ENCODE data around the gene EYA2.
A peak's percentile ranks its signal among the peaks of the same experiment; 100 is the strongest.

EYA2 gene

DNA sequence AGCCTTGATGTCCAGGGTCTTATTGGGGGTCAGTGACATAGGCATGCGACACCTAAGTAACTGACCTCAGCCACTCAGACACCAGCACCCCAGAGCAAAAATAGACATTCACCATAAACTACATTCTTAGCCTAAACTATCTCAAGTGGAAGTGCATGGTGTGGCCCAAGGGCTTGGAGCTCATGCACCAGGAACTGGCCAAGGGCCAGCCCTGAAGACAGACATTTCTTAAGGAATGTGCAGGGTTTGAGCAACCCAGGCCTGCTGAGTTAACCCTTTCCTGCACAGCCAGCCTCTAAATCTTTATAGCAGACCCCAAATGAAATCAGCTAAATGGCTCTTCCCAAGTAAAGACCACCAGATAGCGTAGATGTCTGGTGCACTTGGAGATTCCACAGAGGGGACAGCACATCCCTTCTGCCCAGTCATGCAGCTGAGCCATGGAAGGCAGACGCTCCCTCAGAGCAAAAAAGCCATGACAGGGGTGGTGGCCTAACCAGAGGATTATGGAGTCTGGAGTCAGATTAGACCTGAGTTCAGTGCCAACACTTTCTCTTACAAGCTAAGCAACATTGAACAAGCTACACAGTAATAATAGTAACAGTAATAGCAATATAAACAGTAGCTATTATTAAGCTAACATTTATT is 239.3 kb downstream of the EYA2 start:
- DNase-seq (ENCODE audit: extremely low read depth in 1 of 2, low read depth in 1 of 2), result no peak

- DNase-seq (ENCODE audit: extremely low read depth in 1 of 2, low read depth in 1 of 2), result no peak
Observed at GRCh38 chr20:47136782-47137181, 242.1 kb downstream of the EYA2 start.

DNA sequence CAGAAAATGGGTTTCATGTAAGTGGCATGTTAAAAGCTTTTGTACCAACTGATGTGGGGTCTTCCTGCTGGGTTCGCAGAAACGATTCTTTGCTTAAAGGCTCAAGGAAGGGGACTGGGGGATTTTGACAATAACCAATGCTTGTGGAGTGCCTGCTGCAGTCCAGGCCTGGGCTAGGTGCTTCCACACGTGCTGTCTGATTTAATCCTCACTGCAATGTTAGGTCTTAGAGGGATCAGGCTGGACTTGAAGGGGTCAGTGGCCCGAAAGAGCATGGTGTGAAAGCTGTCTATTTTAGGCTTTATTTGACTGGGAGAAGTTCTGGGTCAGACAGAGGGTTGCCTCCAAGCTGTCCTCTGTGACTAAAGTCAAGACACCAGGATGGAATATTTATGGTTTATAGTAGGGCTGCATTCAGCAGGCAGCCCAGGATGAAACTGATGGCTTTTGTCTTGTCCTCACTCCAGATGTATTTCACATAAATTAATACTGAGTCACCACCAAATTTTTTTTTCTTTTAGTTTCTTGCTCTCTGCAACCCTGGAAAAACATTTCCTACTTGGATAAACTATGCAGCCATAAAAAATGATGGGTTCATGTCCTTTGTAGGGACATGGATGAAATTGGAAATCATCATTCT is 242.7 kb downstream of the EYA2 start:
- no peak for DNase-seq (ENCODE audit: extremely low read depth in 1 of 2, low read depth in 1 of 2)

GRCh38 chr20:47139934-47140535 is 245.4 kb downstream of the EYA2 start:
- DNase-seq (ENCODE audit: extremely low read depth in 1 of 2, low read depth in 1 of 2), result no peak

DNA sequence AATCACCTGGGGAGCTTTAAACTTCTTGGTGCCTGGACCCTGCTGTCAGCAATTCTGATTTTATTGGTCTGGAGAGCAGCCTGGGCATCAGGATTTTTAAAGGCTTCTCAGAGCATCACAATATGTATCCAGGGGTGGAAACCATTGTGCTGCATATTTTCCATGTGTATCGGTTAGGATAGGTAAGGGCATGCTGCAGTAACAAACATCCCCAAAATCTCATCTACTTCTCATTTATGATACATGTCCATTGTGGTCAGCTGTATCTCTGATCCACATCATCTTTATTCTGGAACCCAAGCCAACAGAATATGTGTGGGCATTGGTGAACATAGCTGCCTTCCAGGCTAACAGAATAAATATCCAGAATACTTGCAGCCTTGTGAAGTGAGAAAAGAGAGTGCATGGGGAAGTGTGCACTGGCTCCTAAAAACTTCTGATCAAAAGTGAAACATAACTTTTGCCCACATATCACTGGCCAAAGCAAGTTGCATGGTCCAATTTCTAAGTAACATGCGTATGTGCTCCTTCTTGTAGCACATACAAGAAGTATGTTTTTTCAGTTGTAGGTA is 246.8 kb downstream of the EYA2 start:
- no peak for DNase-seq (ENCODE audit: extremely low read depth in 1 of 2, low read depth in 1 of 2)

DNA sequence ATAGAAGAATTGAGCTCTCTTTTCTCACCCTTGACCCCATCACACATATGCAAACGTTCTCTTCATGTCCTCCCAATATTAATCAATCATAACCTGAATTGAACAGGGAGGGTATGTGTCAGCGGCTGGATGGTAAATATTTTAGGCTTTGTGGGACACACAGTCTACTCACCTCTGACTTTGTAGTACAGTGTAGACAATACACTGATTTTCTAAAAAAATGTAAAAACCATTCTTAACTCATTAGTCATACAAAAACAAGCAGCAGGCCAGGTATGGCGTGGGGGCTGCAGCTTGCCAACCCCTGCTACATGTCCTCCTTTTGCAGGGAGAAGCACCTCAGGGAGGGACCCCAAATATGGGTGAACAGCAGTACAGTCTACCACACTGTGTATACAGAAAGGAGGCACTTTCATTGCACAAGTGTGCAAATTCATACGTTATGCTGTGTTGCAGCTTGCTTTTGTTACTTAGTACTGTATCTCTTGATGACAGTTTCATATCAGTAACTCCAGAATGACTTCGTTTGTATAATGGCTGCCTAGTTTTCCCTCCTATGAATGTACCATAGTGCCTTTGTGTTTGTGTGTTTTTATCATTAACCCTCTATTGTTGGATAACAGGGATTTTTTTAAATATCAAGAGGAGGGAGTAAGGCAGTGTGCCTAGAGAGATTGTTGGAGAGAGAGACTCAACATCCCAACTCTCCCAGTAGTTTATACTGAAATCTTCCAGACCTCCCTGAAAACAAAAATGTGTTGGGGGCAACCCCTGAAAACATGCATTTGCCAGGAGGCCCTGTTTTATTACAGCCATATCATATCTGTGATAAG is 247.5 kb downstream of the EYA2 start:
- DNase-seq (ENCODE audit: extremely low read depth in 1 of 2, low read depth in 1 of 2), result no peak

DNA sequence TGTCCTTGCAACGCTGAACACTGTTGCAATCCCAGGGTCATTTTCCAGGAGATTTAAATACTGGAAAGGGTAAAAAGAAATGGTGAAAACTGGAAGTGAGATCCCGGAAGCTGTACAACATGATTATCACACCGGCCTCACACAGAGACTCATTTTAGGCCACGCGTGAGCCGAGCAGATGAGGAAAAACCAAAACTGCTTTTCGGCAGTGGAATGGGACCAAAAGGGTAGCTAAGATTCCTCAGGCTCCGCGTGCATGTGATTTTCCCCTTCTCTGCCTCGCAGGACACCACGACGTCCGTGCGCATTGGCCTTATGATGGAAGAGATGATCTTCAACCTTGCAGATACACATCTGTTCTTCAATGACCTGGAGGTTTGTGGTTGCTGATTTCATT is 248.1 kb downstream of the EYA2 start:
- no peak for DNase-seq (ENCODE audit: extremely low read depth in 1 of 2, low read depth in 1 of 2)

GRCh38 chr20:47143657-47144056 is 249.0 kb downstream of the EYA2 start:
- DNase-seq (ENCODE audit: extremely low read depth in 1 of 2, low read depth in 1 of 2), result no peak

DNA sequence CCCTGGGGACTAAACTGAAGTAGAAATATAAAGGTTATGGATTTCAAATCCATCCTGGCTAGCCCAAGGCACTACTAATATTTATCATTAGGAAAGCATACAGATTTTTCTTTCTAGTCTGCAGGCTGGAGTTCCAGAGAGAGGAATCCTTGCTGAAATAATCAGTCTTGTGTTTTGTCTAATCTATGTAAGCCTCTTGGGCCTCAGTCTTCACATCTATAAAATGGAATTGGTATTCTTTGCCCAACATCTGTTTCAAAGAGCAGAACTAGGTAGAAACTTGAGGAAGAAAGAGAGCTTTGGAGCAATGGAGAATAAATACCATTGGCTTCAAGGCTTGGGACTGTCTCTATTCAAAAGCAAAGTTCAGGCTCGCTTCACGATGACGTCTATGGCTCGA is 249.8 kb downstream of the EYA2 start:
- DNase-seq (ENCODE audit: extremely low read depth in 1 of 2, low read depth in 1 of 2), result no peak

DNA sequence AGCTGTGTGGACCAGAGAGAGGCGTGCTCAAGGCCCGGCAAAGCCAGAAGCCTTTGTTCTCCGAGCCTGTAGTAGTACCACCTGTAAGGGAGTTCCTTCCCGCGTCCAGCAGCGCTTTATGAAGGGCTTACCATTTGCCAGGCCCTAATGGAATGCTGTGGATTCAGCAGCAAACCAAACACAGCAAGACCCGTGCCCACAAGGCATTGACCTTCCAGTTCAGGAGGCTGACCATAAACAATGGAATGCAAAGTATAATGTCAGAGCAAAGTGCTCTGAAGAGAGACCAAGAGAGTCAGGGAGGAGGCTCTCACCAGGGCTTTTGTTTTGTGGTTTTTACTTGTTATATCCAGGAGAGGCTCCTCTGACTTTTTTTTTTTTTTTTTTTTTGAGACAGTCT is 252.0 kb downstream of the EYA2 start:
- no peak for DNase-seq (ENCODE audit: extremely low read depth in 1 of 2, low read depth in 1 of 2)

DNA sequence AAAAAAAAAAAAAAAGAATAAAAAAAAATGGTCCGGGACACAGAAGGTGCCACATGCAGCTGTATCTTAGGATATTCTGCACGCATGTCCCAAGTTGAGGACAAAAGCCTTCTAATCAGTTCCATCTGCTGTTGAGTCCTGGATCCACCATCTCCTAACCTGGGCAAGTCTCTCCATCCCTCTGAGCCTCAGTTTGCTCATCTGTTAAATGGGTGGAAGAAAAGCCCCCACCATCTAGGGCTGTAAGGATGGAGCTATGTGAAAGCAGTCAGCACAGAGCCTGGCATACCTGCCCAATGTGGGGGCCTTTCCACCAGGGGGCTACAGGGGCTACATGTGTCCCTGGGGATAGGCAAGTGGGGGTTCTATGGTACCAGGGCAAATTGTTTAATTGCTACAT is 253.4 kb downstream of the EYA2 start:
- no peak for DNase-seq (ENCODE audit: extremely low read depth in 1 of 2, low read depth in 1 of 2)

DNA sequence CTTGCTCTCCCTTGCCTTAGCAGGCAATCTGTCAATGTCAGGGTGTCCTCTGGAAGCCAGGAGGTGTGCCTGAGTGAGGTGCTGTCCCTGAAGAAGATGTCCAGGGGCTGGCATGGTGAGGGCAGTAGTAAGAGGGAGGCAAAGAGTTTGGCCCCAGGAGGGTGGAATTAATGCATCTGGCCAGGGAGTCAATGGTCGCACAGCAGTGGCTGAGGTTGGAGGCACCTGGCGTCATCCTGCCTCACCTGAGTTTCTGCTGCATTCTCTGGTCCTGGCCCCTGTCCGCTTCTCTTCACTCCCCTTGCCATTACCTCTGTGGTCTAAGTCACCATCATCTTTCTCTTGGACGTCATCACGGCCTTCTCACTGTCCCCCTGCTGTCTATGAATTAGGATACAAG is 255.3 kb downstream of the EYA2 start:
- no peak for DNase-seq (ENCODE audit: extremely low read depth in 1 of 2, low read depth in 1 of 2)

DNA sequence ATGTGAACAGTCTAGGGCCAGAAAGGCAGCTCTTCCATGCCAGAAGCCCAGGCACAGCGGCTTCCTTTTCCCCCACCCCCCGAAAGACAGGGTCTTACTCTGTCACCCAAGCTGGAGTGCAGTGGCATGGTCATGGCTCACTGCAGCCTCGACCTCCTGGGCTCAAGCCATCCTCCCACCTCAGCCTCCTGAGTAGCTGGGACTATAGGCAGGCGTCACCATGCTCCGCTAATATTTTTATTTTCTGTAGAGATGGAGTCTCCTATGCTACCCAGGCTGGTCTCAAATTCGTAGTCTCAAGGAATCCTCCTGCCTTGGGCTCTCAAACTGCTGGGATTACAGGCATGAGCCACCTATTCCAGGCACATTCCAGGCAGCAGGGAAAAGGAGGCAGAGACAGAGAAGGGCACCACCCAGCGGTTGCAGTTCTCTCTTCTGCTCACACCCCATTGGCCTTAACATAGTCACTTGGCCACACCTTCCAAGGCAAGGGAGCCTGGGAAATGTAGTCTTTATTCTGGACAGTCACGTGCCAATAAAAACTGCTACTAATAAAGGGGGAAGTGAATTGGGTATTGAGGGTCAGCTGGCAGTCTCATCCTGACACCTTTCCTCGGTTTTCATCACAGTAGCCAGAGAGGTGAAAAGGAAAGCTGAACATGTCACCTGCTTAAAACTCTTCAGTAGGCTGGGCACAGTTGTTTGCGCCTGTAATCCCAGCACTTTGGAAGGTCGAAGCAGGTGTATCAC is 255.9 kb downstream of the EYA2 start:
- peak in 1 of 2 donors; percentile 2 for DNase-seq (ENCODE audit: extremely low read depth in 1 of 2, low read depth in 1 of 2)

DNA sequence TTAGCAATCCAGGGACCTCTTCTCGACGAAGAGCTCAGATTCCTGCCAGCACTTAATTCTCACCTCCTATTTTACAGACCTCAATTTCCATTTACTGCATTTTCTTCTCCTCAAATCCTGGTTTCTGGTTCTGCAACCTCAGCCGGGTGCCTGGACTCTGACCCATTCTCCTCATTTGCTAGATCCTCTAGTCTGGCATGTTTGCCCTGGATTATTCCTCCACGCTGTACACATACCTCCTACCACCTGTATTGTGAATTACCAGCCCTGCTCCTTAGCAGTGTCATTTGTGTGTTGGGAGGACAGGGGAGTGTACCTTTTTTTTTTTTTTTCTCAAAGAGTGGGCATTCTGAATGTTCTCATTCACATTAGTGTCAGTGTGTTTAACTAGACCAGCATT is 257.4 kb downstream of the EYA2 start:
- no peak for DNase-seq (ENCODE audit: extremely low read depth in 1 of 2, low read depth in 1 of 2)

DNA sequence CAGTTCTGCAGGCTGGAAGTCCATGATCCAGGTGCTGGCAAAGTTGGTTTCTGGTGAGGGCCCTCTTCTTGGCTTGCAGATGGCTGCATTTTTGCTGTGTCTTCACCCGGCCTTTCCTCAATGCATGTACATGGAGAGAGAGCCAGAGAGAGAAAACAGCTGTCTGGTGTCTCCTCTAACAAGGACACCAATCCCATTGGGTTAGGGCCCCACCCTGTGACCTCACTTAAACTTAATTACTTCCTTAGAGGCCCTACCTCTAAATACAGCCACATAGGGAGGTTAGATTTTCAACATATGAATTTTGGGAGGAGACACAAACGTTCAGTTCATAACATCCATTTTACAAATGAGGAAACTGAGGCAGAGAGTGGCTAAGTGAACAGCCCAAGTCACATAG is 259.4 kb downstream of the EYA2 start:
- no peak for DNase-seq (ENCODE audit: extremely low read depth in 1 of 2, low read depth in 1 of 2)

DNA sequence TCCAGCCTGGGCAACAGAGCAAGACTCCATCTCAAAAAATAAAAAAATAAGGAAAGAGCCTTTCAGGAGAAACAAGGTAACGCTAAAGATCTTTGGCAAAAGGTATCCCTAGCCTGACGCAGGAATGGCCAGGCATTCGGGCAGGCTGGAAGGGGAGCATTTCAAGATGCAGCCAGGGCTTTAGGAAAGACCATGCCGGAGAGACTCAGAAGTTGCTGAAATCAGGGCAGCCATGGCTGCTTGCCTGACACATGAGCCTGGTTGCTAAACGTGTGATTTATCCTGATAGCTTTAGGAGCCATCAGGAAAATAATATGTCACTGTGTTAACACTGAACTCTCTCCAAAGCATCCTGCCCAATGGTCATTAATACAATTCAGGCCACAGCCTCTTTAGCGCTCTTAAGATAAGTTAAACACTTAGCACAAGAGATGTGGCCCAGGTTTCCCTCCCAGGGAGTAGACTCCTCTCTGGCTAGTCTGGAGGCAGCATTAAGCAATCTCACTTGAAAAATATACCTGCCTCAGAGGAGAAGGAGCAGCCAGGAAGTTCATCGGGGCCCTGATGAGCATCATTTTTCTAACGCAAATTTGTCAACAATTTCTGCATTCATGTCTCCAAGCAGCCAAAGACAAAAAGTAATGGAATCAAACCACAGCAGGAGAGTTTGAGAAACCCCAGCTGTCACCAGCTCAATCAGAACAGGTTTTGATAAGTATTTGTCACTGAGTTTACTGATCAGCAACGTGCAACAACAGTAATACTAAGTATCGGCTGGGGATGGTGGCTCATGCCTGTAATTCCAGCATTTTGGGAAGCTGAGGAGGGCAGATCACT is 261.9 kb downstream of the EYA2 start:
- no peak for DNase-seq (ENCODE audit: extremely low read depth in 1 of 2, low read depth in 1 of 2)

- DNase-seq (ENCODE audit: extremely low read depth in 1 of 2, low read depth in 1 of 2), result no peak
Observed at GRCh38 chr20:47159166-47159565, 264.5 kb downstream of the EYA2 start.

DNA sequence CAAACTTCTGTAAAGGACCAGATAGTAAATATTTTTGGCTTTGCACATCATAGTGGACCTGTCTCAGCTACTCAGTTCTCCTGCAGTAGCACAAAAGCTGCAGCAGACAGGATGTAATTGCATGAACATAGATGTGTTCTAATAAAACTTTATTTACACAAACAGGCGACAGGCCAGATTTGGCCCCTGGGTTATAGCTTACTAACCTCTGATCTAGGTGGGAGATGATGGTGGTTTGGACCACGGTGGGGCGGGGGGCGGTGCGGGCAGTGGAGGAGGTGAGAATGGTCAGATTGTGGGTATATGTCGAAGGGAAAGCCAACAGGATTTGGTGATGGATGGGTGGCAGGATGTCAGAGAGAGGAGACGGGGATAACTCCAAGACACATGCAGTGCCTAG is 265.6 kb downstream of the EYA2 start:
- DNase-seq (ENCODE audit: extremely low read depth in 1 of 2, low read depth in 1 of 2), result no peak

DNA sequence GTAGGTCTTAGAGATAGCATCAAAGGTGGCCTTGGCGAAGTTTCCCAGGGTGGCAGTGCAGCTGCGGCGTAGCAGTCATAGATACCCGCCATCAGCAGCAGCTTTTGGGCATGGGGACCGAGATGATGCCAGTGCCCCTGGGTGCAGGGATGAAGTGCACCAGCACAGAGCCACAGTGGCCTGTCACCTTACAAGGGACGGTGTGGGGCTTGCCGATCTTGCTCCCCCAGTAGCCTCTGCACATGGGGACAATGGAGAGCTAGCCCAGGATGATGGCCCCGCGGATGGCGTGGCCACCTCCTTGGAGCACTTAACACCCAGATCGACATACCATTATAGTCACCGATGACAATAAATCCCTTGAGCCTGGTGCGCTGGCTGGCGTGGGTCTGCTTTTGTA is 266.3 kb downstream of the EYA2 start:
- no peak for DNase-seq (ENCODE audit: extremely low read depth in 1 of 2, low read depth in 1 of 2)

DNA sequence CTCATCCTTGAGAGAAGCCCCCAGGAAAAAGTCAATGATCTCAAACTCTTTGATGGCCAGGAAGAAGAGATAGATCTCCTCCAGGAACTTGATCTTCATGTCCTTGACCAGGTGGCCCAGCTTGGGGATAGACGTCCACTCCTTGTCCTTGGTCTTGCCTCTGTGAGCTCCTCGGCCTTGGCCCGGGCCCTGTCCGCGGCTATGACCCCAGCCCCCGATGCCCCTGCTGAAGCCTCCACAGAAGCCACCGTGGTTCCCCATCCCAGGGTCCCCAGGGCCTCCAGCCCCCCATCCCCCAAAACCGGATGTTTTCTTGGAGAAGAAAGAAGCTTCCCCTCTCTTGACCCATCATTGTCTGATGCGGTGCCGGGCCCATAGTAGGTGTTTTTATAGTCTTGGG is 266.8 kb downstream of the EYA2 start:
- DNase-seq (ENCODE audit: extremely low read depth in 1 of 2, low read depth in 1 of 2), result no peak
